ENCODE data around the gene TRIM10.

- TF ChIP-seq POLR2A (IDR thresholded peaks at IDR 0.05; ENCODE audit: low read depth): no peak
- no peak for TF ChIP-seq CTCF (IDR thresholded peaks at IDR 0.05)
Observed at GRCh38 chr6:30157581-30157980, 3.4 kb downstream of the TRIM10 start.
